Measurements from ENCODE around the gene KRT74. TPM values are rescaled to one million over a fixed set of nuclear protein-coding genes. Genes with fewer than 3 reads are reported as not detected.

The KRT74 gene
- total RNA-seq, 1 donor from 2014 or later, result not detected

GRCh38 chr12:52539821-52540173 lies 33.8 kb downstream of the KRT74 start:
- no peak for DNase-seq (ENCODE audit: extremely low read depth, low read depth, low spot score)

GRCh38 chr12:52539083-52539820 lies 34.4 kb downstream of the KRT74 start:
- no peak for DNase-seq (ENCODE audit: extremely low read depth, low read depth, low spot score)

GRCh38 chr12:52537101-52537500 lies 36.5 kb downstream of the KRT74 start:
- no peak for DNase-seq (ENCODE audit: extremely low read depth, low read depth, low spot score)

- DNase-seq (ENCODE audit: extremely low read depth, low read depth, low spot score), result no peak
Measured at GRCh38 chr12:52535574-52535973, 38.1 kb downstream of the KRT74 start.

- no peak for DNase-seq (ENCODE audit: extremely low read depth, low read depth, low spot score)
Measured at GRCh38 chr12:52534482-52534881, 39.2 kb downstream of the KRT74 start.

GRCh38 chr12:52533686-52534470 lies 39.8 kb downstream of the KRT74 start:
- no peak for DNase-seq (ENCODE audit: extremely low read depth, low read depth, low spot score)

GRCh38 chr12:52532636-52533035 lies 41.0 kb downstream of the KRT74 start:
- no peak for DNase-seq (ENCODE audit: extremely low read depth, low read depth, low spot score)

- DNase-seq (ENCODE audit: extremely low read depth, low read depth, low spot score), result no peak
Measured at GRCh38 chr12:52531566-52532300, 41.9 kb downstream of the KRT74 start.

- DNase-seq (ENCODE audit: extremely low read depth, low read depth, low spot score), result no peak
Measured at GRCh38 chr12:52530905-52531304, 42.7 kb downstream of the KRT74 start.

GRCh38 chr12:52530366-52530765 lies 43.3 kb downstream of the KRT74 start:
- no peak for DNase-seq (ENCODE audit: extremely low read depth, low read depth, low spot score)

- DNase-seq (ENCODE audit: extremely low read depth, low read depth, low spot score), result no peak
Measured at GRCh38 chr12:52529846-52530245, 43.8 kb downstream of the KRT74 start.

- DNase-seq (ENCODE audit: extremely low read depth, low read depth, low spot score), result no peak
Measured at GRCh38 chr12:52529417-52529816, 44.2 kb downstream of the KRT74 start.

- no peak for DNase-seq (ENCODE audit: extremely low read depth, low read depth, low spot score)
Measured at GRCh38 chr12:52528641-52529143, 45.0 kb downstream of the KRT74 start.

- DNase-seq (ENCODE audit: extremely low read depth, low read depth, low spot score), result no peak
Measured at GRCh38 chr12:52527121-52527800, 46.4 kb downstream of the KRT74 start.

GRCh38 chr12:52526511-52526951 lies 47.1 kb downstream of the KRT74 start:
- no peak for DNase-seq (ENCODE audit: extremely low read depth, low read depth, low spot score)

- no peak for DNase-seq (ENCODE audit: extremely low read depth, low read depth, low spot score)
Measured at GRCh38 chr12:52525661-52526499, 47.8 kb downstream of the KRT74 start.

GRCh38 chr12:52524898-52525591 lies 48.6 kb downstream of the KRT74 start:
- DNase-seq (ENCODE audit: extremely low read depth, low read depth, low spot score), result no peak

GRCh38 chr12:52524241-52524897 lies 49.3 kb downstream of the KRT74 start:
- DNase-seq (ENCODE audit: extremely low read depth, low read depth, low spot score), result no peak

- no peak for DNase-seq (ENCODE audit: extremely low read depth, low read depth, low spot score)
Measured at GRCh38 chr12:52523824-52524223, 49.8 kb downstream of the KRT74 start.

All from glomerular endothelial cell (primary cell).